ENCODE data around the gene RTKN.

The RTKN gene

DNA sequence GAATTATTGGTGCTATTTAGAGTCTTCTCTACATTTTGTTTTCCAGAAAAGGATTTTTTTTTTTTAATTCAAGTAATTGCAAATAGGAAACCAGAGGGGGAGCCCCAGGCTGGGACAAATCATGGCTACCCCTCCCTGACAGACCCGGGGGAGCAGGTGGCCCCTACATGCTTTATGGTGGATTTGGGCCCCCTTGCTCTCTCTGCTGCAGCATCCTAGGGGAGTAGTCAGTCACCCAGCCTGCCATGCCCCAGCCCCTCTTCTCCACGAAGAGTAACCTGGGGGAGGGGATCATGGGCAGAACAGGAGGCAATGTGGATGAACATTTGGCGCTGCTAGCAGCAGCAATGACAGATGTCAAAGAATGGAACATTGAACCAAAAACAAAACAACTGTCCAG is 25.0 kb downstream of the RTKN start:
- DNase-seq = peak in 1 of 2 experiments; percentile 21

DNA sequence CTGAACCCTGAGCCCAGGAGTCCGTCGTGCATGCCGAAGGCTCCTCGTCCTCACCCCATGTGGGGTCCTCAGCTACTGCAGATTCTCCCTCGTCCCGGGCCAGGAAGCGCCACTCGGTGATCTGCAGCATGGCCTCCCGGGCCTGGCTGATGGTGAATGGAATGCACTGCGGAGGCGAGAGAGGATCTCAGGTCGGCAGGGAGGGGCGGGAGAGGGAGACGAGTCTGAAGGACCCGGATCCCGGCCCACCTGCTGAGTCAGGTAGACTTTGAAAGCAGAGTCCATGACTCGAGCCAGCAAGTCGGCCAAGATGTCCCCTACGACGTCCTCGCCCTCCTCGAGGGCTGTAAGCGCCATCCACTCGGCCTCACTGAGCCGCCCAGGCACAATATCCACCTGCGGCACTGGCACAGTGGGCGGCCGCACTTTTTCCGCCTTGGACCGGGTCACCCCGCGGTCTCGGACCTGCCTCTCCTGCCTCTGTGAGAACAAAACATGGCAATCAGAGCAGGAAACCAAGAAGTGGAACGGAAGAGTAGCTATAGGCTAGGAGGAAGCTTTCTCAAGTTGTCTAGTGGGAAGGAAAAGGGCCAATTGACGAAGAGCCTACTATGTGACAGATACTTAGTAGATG is 25.9 kb downstream of the RTKN start:
- DNase-seq = no peak

DNA sequence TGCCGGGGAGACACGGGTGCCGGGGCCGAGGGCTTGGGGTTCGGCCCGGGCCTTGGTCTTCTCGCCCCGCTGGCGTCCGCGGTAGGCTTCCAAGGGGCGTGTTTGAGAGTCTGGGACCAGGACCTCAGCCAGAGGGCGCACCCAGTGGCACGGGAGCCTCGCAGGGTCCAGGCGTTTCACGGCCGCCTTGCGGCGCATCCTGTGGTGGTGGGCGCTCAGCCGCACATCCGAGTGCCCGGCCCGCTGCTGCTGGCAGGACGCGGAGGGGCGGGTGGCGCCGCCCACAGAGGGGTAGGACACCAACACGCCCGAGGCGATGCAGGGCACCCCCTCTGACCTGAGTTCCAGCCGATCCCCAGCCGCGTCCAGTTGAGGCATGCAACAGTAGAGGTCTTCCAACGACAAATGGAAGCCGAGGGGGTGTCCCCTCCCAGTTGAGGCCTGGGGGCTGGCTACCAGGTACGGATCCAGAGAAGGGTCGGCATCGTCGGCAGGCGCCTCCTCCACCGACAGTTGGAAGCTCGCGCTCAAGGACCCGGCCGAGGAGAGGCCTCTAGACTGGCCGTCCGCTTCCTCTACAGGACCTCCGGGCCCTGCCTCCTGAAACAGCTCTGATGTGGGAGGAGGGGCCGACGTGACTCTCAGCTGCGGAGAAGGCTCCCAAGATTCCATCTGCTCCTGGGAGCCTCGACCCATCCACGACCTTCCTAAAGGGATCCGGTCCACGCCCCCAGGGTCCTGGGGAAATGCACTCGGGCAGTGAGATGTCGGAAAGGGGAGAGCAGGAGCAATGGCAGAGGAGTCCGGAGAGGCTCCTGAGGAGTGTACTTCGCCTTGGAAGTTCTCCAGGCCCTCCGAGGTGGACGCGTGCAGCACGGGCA is 26.6 kb downstream of the RTKN start:
- no peak for DNase-seq

DNA sequence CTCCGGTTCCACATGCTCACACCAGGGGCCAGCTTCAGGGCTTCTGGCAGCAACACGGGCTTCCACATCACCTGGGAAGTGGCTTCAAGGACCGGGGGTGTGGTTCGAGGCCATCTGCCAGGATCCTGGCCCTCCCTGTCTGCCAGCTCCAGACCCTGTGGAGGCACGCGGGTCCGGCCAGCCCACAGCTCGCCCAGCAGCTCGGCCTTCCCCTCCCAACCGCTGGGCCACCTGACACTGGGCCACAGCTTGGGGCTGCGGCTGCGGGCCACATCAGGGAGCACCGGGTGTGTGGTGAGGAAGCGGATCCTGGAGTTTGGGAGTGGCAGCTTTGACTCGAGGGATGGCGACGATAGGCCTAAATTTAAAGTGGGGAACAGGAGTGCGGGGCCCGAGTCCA is 27.3 kb downstream of the RTKN start:
- DNase-seq = no peak

DNA sequence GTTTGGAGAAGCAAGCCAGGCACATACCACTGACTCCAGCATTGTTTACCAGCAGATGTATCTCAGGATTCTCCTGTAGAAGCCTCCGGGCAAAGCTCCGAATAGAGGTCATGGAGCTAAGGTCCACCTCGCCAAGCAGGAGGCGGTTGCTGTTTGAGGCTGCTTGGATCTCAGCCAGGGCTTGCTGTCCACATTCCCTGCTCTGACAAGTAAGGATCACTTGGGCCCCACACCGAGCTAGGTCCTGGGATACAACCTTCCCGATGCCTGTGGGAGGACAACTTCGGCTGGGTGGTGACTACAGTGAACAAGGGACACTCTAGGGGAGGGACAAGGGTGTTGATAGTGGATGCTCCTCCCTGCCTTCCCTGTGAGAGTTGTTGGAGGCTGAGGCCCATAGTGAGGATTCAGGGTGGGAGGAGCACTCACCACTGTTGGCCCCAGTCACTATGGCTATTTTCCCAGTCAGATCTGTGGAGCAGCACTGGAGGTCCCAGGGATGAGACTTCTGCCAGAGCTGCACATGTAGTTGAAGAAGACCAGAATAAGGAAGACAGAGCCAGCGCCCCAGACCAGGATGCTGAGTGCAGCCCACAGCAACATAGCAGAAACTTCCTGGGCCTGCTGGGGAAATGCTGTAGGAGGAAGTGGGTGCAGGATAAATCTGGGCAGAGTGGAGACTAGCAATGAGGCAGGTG is 28.6 kb downstream of the RTKN start:
- DNase-seq = peak; percentile 39 to 49

DNA sequence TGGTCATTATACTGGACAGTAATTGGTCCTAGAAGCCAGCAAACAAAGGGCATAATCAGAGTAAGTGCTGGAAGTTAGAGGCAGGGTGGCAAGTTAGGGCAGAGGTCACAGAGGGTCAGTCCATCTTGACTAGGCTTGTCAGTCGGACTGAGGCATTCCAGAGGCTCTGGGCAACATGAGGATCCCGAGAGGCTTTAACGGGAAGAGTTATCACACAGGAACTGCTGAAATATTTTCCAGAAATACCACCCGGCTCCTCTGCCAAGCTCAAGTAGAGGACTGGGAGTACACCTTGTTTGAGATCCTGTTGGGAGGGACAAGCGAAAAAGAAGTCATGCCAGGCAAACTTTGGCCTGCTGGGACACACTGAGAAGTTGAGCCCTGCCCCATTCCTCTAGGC is 34.1 kb downstream of the RTKN start:
- no peak for DNase-seq

DNA sequence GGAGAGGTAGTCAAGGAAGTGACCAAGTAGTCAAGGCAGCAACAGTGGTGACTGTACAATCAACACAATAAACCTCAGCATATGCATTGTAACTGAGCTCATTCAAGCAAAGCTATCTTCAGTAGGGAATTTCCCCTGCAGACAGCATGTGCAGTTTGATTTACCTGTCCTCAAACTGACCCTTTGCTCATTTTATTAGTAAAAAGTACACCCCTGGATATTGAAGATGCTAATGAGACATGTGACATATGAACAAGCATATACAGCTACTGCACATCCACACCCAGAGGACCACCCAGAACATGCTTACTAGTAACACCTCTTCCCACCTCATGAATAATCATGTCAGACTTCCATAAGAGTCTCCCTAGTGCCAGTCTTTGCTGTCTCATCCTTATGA is 35.7 kb downstream of the RTKN start:
- DNase-seq = no peak

DNA sequence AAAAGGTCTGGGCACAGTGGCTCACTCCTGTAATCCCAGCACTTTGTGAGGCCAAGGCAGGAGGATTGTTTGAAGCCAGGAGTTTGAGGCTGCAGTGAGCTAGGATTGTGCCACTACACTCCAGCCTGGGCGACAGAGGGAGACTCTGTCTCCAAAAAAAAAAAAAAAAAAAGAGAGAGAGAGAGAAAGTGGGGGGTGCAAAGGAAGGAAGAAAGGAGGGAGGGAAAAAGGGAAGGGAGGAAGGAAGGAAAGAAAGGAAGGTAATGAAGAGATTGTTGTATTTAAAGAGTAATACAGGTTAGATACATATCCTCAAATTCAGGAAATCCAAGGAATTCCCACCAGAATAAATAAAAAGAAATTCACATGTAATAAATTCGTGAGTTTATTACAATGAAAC is 39.8 kb downstream of the RTKN start:
- DNase-seq = no peak

DNA sequence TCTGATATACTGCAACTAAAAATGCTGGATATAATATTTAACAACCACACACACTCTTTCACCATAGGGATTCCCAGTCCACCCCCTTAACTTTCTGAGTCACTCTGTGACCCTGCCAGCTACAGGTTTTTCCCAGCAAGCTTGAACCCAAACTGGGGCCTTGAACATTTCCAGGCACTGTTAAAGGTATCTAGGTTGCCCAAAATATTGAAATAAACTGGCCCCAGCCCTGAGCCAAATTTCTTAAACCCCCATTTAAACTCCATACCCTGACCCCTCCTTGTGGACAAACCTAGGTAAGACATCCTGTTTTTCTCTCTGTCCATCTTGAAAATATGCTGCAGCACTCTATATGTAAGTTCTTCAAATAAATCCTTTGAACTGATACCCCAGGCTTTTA is 42.0 kb downstream of the RTKN start:
- DNase-seq = peak; percentile 64 to 83

DNA sequence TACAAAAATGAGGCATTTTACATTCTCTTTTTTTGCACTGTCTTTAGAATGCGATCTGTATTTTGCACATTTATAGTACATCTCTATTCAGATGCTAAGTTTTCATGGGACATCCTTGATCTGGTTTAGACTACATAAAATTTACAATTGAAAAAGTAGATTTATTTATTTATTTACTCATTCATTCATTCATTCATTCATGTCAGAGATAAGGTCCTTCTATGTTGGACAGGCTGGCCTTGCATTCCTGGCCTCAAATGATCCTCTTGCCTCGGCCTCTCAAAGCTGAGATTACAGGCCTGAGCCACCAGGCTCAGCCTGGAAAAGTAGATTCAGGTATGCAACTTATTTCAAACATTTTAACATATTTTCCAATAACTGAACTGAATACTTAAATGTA is 45.6 kb downstream of the RTKN start:
- DNase-seq = no peak

DNA sequence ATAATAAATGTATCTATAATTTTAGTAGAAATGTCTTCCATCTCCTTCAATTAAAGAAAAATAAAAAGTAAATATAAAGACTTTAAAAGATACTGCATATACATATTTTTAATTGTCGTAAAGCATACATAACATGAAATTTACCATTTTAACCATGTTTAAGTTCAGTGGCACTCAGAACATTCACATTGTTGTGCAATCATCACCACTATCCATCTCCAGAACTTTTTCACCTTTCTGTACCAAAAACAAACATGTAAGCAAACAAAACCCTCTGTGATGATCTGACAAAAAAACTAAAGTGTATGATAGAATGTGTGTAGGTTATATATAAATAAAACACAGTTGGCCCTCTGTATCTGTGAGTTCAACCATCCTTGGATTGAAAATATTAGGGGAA is 48.2 kb downstream of the RTKN start:
- no peak for DNase-seq

DNA sequence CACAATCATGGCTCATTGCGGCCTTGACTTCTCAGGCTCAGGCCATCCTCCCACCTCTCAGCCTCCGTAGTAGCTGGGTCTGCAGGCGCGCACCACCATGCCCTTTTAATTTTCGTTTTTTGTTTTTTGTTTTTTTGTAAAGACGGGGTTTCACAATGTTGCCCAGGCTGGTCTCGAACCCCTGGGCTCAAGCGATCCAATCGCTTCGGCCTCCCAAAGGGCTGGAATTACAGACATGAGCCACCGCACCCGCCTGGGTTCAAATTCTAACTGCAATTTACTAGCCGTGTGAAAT is 49.3 kb downstream of the RTKN start:
- DNase-seq = no peak

DNA sequence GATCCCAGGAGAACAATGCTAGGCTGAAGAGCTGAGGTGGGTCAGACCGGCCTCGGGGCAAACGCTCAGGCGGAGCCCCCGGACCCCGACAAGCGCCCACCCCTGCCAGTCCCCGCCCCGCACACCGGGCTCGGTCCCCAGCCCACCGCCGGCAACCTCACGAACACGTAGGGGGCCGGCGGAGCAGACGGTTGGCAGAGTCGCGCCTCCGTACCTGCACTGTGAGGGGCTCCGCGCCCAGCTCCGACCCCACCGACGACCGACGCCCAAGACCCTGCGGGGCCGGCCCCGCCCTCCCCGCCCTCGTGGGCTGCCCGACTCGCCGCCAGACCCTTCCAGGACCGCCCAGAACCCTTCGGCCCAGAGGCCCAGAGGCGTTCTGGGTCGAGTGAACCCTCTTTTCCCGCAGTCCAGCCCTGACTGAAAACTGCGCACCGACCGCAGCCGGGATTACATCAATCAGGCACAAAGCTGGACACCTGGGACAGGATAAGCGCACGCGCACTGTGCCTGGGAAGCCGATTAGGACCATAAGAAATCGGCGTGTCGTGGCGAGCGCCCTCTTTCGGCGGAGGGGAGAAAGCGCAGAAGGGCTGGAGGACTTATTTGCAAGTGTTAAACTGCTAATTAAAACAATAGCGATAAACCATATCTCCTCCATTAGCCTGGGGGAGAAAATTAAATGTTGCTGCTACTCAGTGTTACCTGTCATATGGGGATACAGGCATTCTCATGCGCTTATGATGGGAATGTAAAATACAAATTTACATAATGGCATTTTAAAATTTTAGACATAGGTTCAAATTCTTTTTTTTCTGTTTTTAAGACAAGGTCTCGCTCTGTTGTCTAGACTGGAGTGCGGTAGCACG is 49.9 kb downstream of the RTKN start:
- DNase-seq = peak; percentile 92 to 94

DNA sequence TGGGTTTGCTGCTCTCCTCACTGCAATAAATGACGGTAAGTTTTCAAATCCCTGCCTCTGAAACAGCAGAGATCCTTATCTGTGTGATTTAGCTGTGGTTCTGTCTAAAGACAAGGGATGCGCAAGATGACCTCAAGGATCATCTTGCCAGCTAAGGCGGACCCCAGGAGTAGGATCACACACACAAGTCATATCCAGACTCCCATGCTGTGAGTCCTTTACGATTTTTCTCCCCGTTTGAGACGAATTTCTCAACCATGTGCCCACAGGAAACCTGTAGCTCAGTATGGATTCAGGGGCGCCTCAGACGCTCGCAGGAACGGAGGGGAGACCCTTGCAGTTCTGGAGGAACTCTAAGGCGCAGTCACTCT is 50.5 kb downstream of the RTKN start:
- peak in 1 of 2 experiments; percentile 10 for DNase-seq

DNA sequence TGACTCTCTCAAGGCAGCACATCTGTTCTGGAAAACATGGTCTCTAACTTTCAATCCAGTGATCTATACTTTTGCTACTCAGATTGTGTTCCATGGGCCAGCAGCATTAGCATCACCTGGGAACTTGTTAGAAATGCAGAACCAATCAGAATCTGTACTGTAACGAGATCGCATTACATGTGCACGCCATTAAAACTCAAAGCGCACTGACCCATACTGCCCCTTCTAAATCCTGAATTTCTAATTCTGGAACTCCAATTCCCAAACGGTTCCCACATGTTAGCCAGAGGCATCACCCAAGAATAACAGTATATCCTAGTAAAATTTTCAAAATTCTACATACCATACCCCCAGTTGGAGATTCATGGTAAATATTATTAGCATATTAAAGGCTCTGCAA is 51.1 kb downstream of the RTKN start:
- no peak for DNase-seq

DNA sequence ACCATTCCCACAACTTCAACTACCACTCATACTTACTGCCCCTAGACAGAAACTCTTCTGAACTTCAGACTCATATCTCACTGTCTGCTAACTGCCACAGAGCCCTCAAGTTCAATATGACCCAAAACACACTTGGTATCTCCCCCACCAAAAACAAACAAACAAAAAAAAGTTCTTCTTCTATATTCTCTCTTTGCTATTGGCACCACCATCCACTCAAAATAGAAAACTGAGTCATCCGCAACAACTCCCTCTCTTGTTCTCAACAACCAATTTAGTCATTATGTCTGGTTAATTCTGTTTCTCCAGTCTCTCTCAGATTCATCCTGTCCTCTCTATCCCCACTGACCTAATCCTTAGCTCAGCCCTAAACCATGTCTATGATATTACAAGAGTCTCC is 54.4 kb downstream of the RTKN start:
- no peak for DNase-seq

DNA sequence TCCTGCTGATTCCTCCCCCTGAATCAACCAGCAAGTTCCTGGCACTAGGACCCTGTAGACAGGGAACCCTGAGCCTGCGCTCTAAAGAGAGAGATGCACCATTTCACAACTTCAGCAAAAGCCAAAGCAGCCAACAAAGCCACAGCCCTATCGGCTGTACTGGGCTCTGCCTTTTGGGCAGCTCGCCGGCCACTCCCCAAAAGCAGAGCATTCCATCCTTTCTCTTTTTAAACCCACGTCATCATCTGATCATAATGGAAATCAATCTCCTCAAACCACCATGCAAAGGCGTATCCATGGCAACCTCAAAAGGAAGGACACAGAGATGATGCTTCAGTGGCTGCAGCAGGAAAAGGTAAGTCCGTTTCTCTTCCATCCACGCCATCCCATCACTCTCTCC is 56.3 kb downstream of the RTKN start:
- no peak for DNase-seq

DNA sequence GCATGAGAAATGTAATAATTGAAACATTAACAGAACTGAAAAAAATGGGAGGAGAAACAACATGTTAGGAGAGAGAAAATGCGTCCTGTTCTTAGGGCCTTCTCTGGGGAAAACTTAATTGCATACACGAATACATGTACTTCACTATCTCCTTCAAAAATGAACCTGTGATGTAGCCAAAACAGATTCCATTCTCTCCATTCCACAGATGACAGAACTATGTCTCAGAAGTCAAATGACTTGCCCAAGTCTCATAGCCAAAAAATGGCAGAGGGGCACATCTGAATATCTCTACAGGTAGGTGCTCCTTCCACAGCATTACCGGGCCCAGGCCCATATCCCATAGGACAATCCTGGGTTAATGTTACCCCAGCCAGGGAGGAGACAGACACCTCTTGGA is 57.7 kb downstream of the RTKN start:
- DNase-seq = no peak

DNA sequence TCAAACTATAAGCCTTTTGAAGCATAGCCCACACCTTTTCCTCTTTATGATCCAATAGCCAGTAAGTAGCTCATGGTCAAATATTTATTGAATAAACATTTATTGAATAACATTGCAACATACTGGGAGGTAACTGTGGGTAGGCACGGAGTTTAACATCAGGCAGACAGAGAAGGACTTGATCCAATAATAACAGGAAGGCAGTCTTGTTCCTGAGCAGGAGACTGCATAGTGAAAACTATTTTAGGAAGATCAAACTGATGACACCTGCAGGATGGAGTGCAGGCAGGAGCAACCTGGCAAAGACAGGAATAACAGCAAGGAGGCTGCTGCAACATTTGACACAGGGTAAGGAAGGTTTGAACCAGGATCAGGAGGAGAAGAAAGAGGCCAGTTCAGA is 58.5 kb downstream of the RTKN start:
- DNase-seq = no peak

DNA sequence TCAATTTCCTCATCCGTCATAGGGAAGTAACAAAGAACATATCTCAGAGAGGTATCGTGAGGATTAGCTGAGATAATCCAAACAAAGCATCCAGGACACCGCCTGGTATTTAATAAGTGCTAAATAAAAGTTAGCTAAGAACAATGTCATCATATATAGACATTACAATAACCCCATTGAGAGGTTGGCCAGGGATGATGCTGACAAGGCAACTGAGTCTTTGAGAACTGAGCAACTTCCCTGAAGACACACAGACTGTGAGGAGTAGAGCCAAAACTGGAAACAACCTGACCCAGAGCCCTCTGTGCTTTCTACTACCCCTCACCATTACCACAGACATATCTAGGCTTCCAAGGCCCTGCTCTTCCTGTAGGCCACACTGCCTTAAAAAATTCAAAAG is 60.0 kb downstream of the RTKN start:
- no peak for DNase-seq

DNA sequence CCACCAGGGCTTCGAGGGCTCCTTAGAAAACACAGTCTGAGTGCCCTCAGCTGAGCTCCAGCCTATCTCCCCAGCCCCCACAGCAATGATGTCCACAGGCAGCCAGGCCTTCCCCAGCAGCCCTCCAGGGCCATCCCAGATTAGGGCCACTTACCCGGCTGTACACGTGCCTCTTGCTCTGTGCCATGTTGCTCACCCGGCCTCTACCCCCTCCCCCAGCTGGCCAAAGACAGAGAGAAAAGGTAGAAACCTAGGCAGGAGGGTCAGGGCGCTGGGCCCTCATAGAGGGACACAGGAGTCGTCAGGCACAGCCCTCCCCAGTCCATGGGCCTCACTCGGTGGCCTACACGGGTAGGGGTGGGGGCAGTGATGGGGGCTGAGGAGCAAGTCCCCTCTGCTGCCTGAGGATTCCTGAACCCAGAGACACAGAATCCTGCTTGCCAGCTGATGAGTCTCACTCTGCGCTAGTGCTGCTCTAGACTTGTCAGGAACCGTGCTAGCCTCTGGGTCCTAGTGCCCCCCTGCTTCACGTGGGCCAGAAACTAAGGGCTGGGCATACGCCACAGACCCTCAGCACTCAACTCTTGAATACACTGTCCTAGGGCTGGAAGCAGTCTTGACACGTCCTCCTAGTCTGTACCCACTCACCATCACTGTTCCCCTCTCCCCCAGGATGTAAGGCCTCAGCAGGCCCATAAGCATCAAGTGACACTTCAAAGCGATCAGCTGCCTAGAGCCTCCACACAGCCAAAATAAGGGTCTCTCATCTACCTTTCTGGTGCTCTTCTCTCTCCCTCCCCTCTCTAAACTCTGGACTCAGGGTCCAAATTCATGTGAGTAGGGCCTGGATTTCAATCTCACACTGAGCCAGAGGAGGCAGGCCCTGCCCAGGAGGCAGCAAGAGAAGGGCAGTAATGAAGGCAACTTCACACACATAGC is 61.6 kb downstream of the RTKN start, which contains the start of gene DCTN1:
TSS of gene DCTN1 (minus strand) at position 461 of the 939 bp plus-strand sequence. CDS start at position 187, 274 bp downstream.
- DNase-seq = peak; percentile 8 to 18

DNA sequence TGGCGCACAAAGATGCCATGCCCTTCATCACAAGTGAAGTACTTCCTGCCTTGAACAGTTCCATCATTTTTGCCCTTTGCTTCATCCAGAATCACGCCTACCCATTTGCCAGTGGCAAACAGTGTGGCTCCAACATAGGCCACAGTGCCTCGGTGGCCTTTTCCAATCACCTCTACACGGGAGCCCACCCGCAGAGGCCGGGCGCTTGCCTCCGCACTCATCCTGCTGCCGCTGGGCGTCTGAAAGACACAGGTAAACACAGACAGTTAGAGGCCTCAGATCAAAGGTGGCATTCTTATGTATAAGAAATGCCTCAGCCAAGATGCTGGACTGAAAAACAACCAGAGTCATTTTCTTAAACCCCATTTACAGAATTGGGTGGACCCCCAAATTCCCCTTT is 63.7 kb downstream of the RTKN start:
- DNase-seq = no peak

Data from Kasumi-1 (cell line).